Tibial artery (tissue), 4 donors: ENCODE data around the gene SHBG.

ENCODE experiments used
- DNase-seq, 2 donors: peaks; one replicate each; pipeline ENCODE4 v3.0.0-alpha.2; 2019
- H3K27ac ChIP-seq, 2 donors: fragments of 200-600 bp; sonication (generic) in 1 of 2; 1 replicate in 1 of 2; 2 replicates in 1 of 2; pipeline ENCODE4 v1.5.1; 2018 to 2019; ENCODE audit warnings: mild to moderate bottlenecking in 1 of 2
- H3K27me3 ChIP-seq, 2 donors: fragments of 200-600 bp; sonication (generic) in 1 of 2; one replicate each; pipeline versions ENCODE4 v1.5.1 to v1.6.0; 2016 to 2019
- H3K36me3 ChIP-seq, 3 donors: fragments of 200-600 bp; sonication (generic) in 2 of 3; one replicate each; pipeline ENCODE4 v1.5.1; 2016 to 2019; ENCODE audit warnings: mild to moderate bottlenecking in 2 of 3
- H3K4me1 ChIP-seq, 4 donors: fragments of 200-600 bp; sonication (generic) in 2 of 4; 1 replicate in 3 of 4; 2 replicates in 1 of 4; pipeline ENCODE4 v1.5.1; 2016 to 2019
- H3K4me3 ChIP-seq, 2 donors: fragments of 200-600 bp; sonication (generic) in 1 of 2; 1 replicate in 1 of 2; 2 replicates in 1 of 2; pipeline ENCODE4 v1.5.1; 2018 to 2019; ENCODE audit warnings: mild to moderate bottlenecking in 2 of 2
- H3K9me3 ChIP-seq, 3 donors: fragments of 200-600 bp; sonication (generic) in 1 of 3; one replicate each; pipeline ENCODE4 v1.5.1; 2016 to 2019
- intact Hi-C: fragments of 100-400 bp; cut with DNase I; formaldehyde crosslinking; loops from one replicate; pipeline ENCODE4 v1.15.0; 2023; ENCODE audit warnings: low total_unique reads
- TF ChIP-seq, protein P1 (sequence below), 2 experiments: fragments of 200-600 bp in 1 of 2; fragments of 450-650 bp in 1 of 2; IDR thresholded peaks; one replicate each; pipeline ENCODE4 v1.5.1; 2017 to 2019; ENCODE audit warnings: antibody characterized with exemption in 2 of 2, mild to moderate bottlenecking in 1 of 2, moderate library complexity in 1 of 2

Gene SHBG

DNA sequence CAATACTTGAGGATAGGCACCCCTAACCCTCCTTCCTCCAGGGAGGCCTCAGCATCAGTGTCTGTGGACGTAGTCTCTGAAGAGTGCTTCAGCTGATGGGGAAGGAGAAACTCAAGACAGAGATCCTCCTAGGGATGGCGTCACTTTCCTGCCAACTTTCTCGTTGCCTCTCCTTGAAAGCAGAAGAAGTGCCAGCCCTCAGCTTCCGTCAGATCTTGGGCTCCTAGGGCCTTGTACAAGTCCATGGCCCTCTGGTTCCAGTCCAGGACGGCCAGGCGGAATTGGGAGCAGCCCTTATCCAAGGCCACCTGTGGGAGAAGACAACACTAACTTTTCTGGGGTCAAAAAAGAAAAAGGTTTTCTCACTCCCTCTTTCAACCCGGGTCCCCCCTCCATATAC is 3.6 kb upstream of the SHBG start:
- intact Hi-C loops = loop anchor here (5.0 to 10.0 kb wide), 2 partner anchors 61 to 62 kb away; partner anchors contain the start of genes SENP3, TP53 and WRAP53
- TF ChIP-seq, protein P1, sequence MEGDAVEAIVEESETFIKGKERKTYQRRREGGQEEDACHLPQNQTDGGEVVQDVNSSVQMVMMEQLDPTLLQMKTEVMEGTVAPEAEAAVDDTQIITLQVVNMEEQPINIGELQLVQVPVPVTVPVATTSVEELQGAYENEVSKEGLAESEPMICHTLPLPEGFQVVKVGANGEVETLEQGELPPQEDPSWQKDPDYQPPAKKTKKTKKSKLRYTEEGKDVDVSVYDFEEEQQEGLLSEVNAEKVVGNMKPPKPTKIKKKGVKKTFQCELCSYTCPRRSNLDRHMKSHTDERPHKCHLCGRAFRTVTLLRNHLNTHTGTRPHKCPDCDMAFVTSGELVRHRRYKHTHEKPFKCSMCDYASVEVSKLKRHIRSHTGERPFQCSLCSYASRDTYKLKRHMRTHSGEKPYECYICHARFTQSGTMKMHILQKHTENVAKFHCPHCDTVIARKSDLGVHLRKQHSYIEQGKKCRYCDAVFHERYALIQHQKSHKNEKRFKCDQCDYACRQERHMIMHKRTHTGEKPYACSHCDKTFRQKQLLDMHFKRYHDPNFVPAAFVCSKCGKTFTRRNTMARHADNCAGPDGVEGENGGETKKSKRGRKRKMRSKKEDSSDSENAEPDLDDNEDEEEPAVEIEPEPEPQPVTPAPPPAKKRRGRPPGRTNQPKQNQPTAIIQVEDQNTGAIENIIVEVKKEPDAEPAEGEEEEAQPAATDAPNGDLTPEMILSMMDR (IDR thresholded peaks at IDR 0.05) = no peak
- no peaks in the 10 kb centered on the region for H3K9me3 ChIP-seq

DNA sequence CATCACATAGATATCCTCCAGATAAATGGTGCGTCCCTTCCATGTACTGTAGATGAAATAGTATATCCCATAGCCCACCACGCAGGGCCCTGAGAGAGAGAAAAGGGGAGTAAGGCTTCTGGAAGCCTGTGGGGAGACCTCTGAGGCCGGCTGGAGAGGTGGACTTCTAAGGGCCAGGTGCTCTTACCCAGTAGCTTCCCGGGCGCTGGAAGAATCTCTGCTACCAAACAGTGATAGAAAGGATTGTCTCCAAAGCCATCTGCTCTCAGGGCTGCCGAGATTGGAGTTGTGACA is 3.0 kb upstream of the SHBG start:
- peaks cover 0 to 18% (median 9%) of the 10 kb centered on the region in 4 donors for H3K4me1 ChIP-seq
- intact Hi-C loops = loop anchor here (5.0 to 10.0 kb wide), 2 partner anchors 60 to 62 kb away; partner anchors contain the start of genes SENP3, TP53 and WRAP53
- peak overlapping the region; percentile 85 to 92 for H3K27ac ChIP-seq
- TF ChIP-seq, protein P1 (IDR thresholded peaks at IDR 0.05) = no peak
- H3K9me3 ChIP-seq = no peaks in the 10 kb centered on the region
- peaks cover 0 to 5% (median 3%) of the 10 kb centered on the region in 3 donors for H3K36me3 ChIP-seq
- no peaks in the 10 kb centered on the region for H3K27me3 ChIP-seq
- peak overlapping the region; percentile 67 to 69 for H3K4me3 ChIP-seq
- DNase-seq = no peak

More for the DNA sequence above, 3.6 kb upstream of the SHBG start:
- Histone ChIP-seq H3K4me1 (peaks cover 0 to 18% (median 9%) of the 10 kb centered on the region in 4 donors), H3K4me3 (no peak overlapping the region), H3K36me3 (peaks cover 0 to 5% (median 3%) of the 10 kb centered on the region in 3 donors), H3K27ac (peak overlapping the region in 1 of 2 donors; percentile 92), H3K27me3 (no peaks in the 10 kb centered on the region)
- DNase-seq = peak; percentile 37 to 69

DNA sequence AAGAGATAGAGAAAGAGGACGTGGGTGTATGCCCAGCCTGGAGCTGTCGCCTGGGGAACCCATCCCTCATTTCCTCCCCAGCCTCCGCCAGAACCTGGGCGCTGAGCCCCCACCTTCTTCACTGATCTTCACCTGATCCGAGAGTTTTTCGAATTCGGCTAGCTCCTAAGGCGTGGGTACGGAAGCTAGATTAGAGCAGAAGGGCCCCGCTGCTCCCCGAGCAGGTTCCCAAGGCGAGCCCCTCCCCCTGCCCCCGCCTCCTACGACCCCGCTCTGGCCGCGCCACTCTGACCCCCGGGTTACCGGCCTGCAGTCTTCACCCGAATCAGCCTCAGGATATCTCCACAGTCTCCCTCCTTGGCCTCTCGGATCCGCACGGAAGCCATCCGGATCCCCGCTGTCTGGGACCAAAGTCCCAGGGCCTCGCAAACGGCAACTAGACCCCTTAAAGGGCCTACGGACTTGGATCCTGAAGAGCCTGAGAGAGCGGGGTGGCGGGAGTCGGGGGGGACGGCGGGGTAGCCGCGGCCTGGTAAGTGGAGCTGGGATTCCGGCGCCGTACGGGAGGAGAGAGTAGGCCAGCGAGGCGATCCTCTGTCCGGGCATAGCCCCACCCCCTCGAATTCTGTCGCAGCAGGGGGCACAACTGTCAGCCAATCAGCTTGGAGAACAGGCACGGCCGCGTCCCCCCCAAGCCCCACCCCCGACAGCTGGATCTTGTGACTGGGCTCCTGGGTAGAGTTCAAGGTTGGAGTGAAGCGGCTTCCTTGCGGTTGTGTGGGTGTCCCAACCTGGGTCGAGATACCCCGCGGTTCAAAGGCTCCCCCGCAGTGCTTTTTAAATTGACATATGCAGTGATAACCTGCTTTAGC is 2.4 kb upstream of the SHBG start, which contains the start of gene SAT2:
Gene SAT2, minus strand, starts transcription at position 572 of the 872 bp plus-strand sequence. Its CDS starts 186 bp downstream, at position 386.
- peak within 1 kb of the TSS; percentile 85 to 92 for H3K27ac ChIP-seq
- peak within 1 kb of the TSS; percentile 67 to 69 for H3K4me3 ChIP-seq
- DNase-seq = peak; percentile 96 to 98
- H3K9me3 ChIP-seq = no peaks in the 10 kb centered on the region
- H3K36me3 ChIP-seq = peaks cover 0 to 5% (median 3%) of the 10 kb centered on the region in 3 donors
- peaks cover 0 to 18% (median 9%) of the 10 kb centered on the region in 4 donors for H3K4me1 ChIP-seq
- TF ChIP-seq, protein P1 (IDR thresholded peaks at IDR 0.05) = no peak
- intact Hi-C loops = loop anchor here (5.0 to 10.0 kb wide), 2 partner anchors 60 to 63 kb away; partner anchors contain the start of genes SENP3, TP53 and WRAP53
- no peaks in the 10 kb centered on the region for H3K27me3 ChIP-seq

DNA sequence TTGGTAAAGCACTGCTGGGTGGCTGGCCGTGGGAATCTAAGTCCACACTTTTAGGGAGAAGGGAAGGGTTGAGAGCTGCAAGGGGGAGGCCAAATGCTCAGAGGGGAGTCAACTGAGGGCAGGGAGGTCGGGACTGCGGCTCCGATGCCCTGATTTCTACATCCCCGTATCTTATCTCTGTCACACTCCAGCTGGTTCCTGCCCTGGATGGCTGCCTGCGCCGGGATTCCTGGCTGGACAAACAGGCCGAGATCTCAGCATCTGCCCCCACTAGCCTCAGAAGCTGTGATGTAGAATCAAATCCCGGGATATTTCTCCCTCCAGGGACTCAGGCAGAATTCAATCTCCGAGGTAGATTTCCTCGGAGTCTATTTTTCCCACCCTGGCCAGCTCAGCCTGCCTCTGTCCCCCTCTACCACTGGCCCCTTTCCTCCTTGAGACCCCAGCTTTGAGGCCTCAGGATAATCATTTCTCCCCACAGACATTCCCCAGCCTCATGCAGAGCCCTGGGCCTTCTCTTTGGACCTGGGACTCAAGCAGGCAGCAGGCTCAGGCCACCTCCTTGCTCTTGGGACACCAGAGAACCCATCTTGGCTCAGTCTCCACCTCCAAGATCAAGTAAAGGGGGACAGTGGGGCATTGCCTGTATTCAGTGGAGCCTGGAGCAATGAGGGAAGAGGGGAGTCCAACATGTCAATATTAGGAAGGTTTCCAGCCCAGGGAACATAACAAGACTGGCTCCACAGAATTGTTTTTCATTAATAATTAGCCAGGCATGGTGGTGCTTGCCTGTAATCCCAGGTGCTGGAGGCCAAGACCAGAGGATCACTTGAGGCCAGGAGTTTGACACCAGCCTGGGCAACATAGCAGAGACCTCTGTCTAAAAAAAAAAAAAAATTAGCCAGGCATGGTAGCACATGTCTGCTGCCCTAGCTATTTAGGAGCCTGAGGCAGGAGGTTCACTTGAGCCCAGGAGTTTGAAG is 1.8 kb downstream of the SHBG start:
- Histone ChIP-seq H3K36me3 (no peaks in the 10 kb centered on the region), H3K4me3 (no peak overlapping the region), H3K9me3 (no peaks in the 10 kb centered on the region), H3K27me3 (peaks cover 0 to 3% of the 10 kb centered on the region in 2 donors), H3K4me1 (peaks cover 0 to 12% (median 6%) of the 10 kb centered on the region in 4 donors), H3K27ac (no peak overlapping the region)
- TF ChIP-seq, protein P1 (IDR thresholded peaks at IDR 0.05) = no peak
- intact Hi-C loops = no loop called here
- no peak for DNase-seq

DNA sequence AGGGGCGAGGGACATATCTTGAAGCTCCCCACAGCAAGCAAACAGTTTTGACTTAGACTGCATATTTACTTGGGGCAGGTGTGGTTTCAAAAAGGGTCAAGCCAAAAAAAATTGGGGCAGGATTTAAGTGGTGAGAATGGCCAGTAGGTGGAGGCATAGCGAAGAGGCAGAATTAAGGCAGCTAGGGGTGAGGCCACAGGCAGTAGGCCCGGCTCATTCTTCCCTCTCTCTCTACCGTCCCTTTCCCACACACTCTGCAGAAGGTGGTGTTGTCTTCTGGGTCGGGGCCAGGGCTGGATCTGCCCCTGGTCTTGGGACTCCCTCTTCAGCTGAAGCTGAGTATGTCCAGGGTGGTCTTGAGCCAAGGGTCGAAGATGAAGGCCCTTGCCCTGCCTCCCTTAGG is 2.6 kb downstream of the SHBG start:
- intact Hi-C loops = no loop called here
- Histone ChIP-seq H3K4me1 (peaks cover 0 to 7% (median 2%) of the 10 kb centered on the region in 4 donors), H3K36me3 (no peaks in the 10 kb centered on the region), H3K4me3 (no peak overlapping the region), H3K27me3 (peaks cover 0 to 3% of the 10 kb centered on the region in 2 donors), H3K27ac (no peak overlapping the region), H3K9me3 (no peaks in the 10 kb centered on the region)
- TF ChIP-seq, protein P1 (IDR thresholded peaks at IDR 0.05) = peak; percentile 16 to 21
- no peak for DNase-seq
